CD4-positive, alpha-beta T cell (primary cell): ENCODE results near the gene SEC23IP. TPM values are rescaled to one million over a fixed set of nuclear protein-coding genes. Genes with fewer than 3 reads are reported as not detected.

Experiments used
- ATAC-seq: fragments of 200-7000 bp; cut with Tn5 transposase; one replicate; pipeline ENCODE4 v1.10.0; 2022; ENCODE audit warnings: mild to moderate bottlenecking; ENCODE audit not compliant: poor library complexity
- CTCF ChIA-PET: fragments of 350-600 bp; sonication (Branson Sonifier 250); formaldehyde crosslinking; loops from one replicate; lab custom pipeline; 2021; ENCODE audit warnings: antibody characterized with exemption, inconsistent platforms; lab: Charles Lee
- POLR2A ChIA-PET: fragments of 350-600 bp; sonication (Branson Sonifier 250); formaldehyde crosslinking; loops from one replicate; lab custom pipeline; 2021; ENCODE audit warnings: antibody characterized with exemption, inconsistent platforms; lab: Charles Lee
- DNase-seq, 14 experiments: peaks; one replicate each; pipeline ENCODE4 v3.0.0-alpha.2; 2013 to 2020; ENCODE audit warnings: mixed read lengths in 2 of 14
- H3K27ac ChIP-seq, 2 donors: one replicate each; pipeline versions ENCODE4 v1.5.1 to v1.7.0; 2013; ENCODE audit warnings: low read length in 2 of 2, low read depth in 1 of 2, mild to moderate bottlenecking in 1 of 2
- H3K27me3 ChIP-seq, 2 experiments: 1 replicate in 1 of 2; 2 replicates in 1 of 2; pipeline versions ENCODE4 v1.6.1 to v1.7.0; 2013; ENCODE audit warnings: low read length in 2 of 2, control low read depth in 1 of 2, mild to moderate bottlenecking in 1 of 2, moderate library complexity in 1 of 2; ENCODE audit not compliant: insufficient read depth in 2 of 2, control insufficient read depth in 1 of 2
- H3K36me3 ChIP-seq: one replicate; pipeline ENCODE4 v1.6.1; 2013; ENCODE audit warnings: low read length, control low read depth; ENCODE audit not compliant: insufficient read depth
- H3K4me1 ChIP-seq: one replicate; pipeline ENCODE4 v1.6.1; 2013; ENCODE audit warnings: low read length, control low read depth; ENCODE audit not compliant: insufficient read depth
- H3K4me3 ChIP-seq: one replicate; pipeline ENCODE4 v1.5.1; 2013; ENCODE audit warnings: mild to moderate bottlenecking, low read length, moderate library complexity
- H3K9me3 ChIP-seq, 2 experiments: 1 replicate in 1 of 2; 2 replicates in 1 of 2; pipeline versions ENCODE4 v1.6.1 to v1.7.0; 2013; ENCODE audit warnings: low read length in 2 of 2, mild to moderate bottlenecking in 2 of 2, control low read depth in 1 of 2, moderate library complexity in 1 of 2; ENCODE audit not compliant: control insufficient read depth in 1 of 2, insufficient read depth in 1 of 2
- H3K27ac Mint-ChIP-seq: one replicate; pipeline ENCODE4 v1.8.0; 2020; ENCODE audit warnings: mixed read lengths
- H3K27me3 Mint-ChIP-seq: one replicate; pipeline ENCODE4 v1.8.0; 2021; ENCODE audit warnings: mixed read lengths
- H3K36me3 Mint-ChIP-seq: one replicate; pipeline ENCODE4 v1.8.0; 2021; ENCODE audit warnings: low read depth, mixed read lengths
- H3K4me1 Mint-ChIP-seq: one replicate; pipeline ENCODE4 v1.8.0; 2021; ENCODE audit warnings: low read depth, mixed read lengths
- H3K4me3 Mint-ChIP-seq: one replicate; pipeline ENCODE4 v1.8.0; 2020; ENCODE audit warnings: mild to moderate bottlenecking, mixed read lengths
- H3K9me3 Mint-ChIP-seq: one replicate; pipeline ENCODE4 v1.8.0; 2020; ENCODE audit warnings: mixed read lengths
- CTCF ChIP-seq: fragments of 200-600 bp; IDR thresholded peaks from one replicate; pipeline ENCODE4 v1.8.0; 2022; ENCODE audit warnings: antibody characterized with exemption, mild to moderate bottlenecking
- intact Hi-C, 2 experiments: fragments of 100-400 bp; cut with DNase I in 1 of 2; cut with micrococcal nuclease in 1 of 2; formaldehyde crosslinking; loops; one replicate each; pipeline versions ENCODE4 v1.15.1 to v1.9.0; 2023 to 2025; cut with DNase I, micrococcal nuclease
- total RNA-seq, 174 experiments: library from RNA in 2 of 174; stranded (reverse) in 2 of 174; gene quantifications; one replicate each; pipeline ENCODE4 v1.2.3 and lab custom pipeline; 2021 to 2026

Gene SEC23IP
- total RNA-seq, 2 experiments from 2014 or later: 18.1 to 21.1 TPM

- no peak overlapping the region for H3K4me3 ChIP-seq
- H3K36me3 ChIP-seq: peaks cover 19% of the 10 kb centered on the region
- Mint-ChIP-seq H3K27me3 (no peaks in the 10 kb centered on the region), H3K27ac (peak overlapping the region; percentile 60), H3K9me3 (no peaks in the 10 kb centered on the region), H3K4me1 (peaks cover 75% of the 10 kb centered on the region), H3K36me3 (peaks cover 57% of the 10 kb centered on the region), H3K4me3 (no peak overlapping the region)
- no peaks in the 10 kb centered on the region for H3K27me3 ChIP-seq
- DNase-seq (no peak), ATAC-seq (no peak)
- intact Hi-C loops: no loop called here
- POLR2A ChIA-PET: interaction anchor here (1.9 kb wide), 1 partner anchor 23 kb away, joined by 6 read pairs; the partner anchor contains the start of gene MCMBP
- H3K9me3 ChIP-seq: no peaks in the 10 kb centered on the region
- no peak overlapping the region for H3K27ac ChIP-seq
- H3K4me1 ChIP-seq: peaks cover 36% of the 10 kb centered on the region
- no peak for TF ChIP-seq CTCF
- CTCF ChIA-PET: interaction anchor here (1.5 kb wide), 1 partner anchor 23 kb away, joined by 4 read pairs; no protein-coding TSS in a partner anchor
Observed at GRCh38 chr10:119896061-119896655, 3.6 kb downstream of the SEC23IP start.

- no peaks in the 10 kb centered on the region for H3K27me3 ChIP-seq
- ChIA-PET CTCF (interaction anchor here (1.5 kb wide), 1 partner anchor 24 kb away, joined by 4 read pairs; no protein-coding TSS in a partner anchor), POLR2A (interaction anchor here (1.9 kb wide), 1 partner anchor 24 kb away, joined by 6 read pairs; the partner anchor contains the start of gene MCMBP)
- H3K27ac ChIP-seq: no peak overlapping the region
- Mint-ChIP-seq H3K27me3 (no peaks in the 10 kb centered on the region), H3K4me1 (peaks cover 72% of the 10 kb centered on the region), H3K27ac (peak overlapping the region; percentile 9), H3K9me3 (no peaks in the 10 kb centered on the region), H3K4me3 (no peak overlapping the region), H3K36me3 (peaks cover 60% of the 10 kb centered on the region)
- no peaks in the 10 kb centered on the region for H3K9me3 ChIP-seq
- intact Hi-C loops: no loop called here
- DNase-seq (no peak), ATAC-seq (no peak)
- no peak overlapping the region for H3K4me3 ChIP-seq
- no peak for TF ChIP-seq CTCF
- peaks cover 19% of the 10 kb centered on the region for H3K36me3 ChIP-seq
- H3K4me1 ChIP-seq: peaks cover 30% of the 10 kb centered on the region
Observed at GRCh38 chr10:119896937-119897770, 4.6 kb downstream of the SEC23IP start.

GRCh38 chr10:119898577-119898976 is 6.0 kb downstream of the SEC23IP start:
- Histone ChIP-seq H3K4me1 (peaks cover 24% of the 10 kb centered on the region), H3K27ac (no peak overlapping the region), H3K4me3 (no peak overlapping the region), H3K9me3 (no peaks in the 10 kb centered on the region), H3K27me3 (no peaks in the 10 kb centered on the region), H3K36me3 (peaks cover 31% of the 10 kb centered on the region)
- ChIA-PET CTCF (no interaction called here), POLR2A (no interaction called here)
- TF ChIP-seq CTCF: no peak
- Mint-ChIP-seq H3K27ac (peak overlapping the region; percentile 27), H3K4me3 (no peak overlapping the region), H3K27me3 (no peaks in the 10 kb centered on the region), H3K9me3 (no peaks in the 10 kb centered on the region), H3K36me3 (peaks cover 63% of the 10 kb centered on the region), H3K4me1 (peaks cover 58% of the 10 kb centered on the region)
- DNase-seq (no peak), ATAC-seq (no peak)
- intact Hi-C loops: no loop called here
